Measurements from ENCODE around the gene PTPRN2.
A peak's percentile ranks its signal among the peaks of the same experiment; 100 is the strongest.

Gene PTPRN2

DNA sequence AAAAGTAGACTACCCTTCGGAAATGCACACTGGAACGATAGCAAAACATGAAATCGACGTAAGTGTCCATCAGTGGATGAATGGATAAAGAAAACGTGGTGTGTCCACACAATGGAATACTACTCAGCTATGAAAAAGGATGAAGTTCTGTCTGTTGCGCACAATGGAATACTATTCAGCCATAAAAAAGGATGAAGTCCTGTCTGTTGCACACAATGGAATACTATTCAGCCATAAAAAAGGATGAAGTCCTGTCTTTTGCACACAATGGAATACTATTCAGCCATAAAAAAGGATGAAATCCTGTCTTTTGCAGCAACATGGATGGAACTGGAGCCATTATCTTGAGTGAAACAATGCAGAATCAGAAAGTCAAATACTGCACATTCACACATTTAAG is 591.8 kb downstream of the PTPRN2 start:
- peaks cover 51% of the 10 kb centered on the region for H3K4me1 Mint-ChIP-seq
- H3K9me3 Mint-ChIP-seq: no peaks in the 10 kb centered on the region
- H3K36me3 Mint-ChIP-seq (ENCODE audit: low read depth): no peaks in the 10 kb centered on the region
- DNase-seq: no peak
- TF ChIP-seq, protein P1, sequence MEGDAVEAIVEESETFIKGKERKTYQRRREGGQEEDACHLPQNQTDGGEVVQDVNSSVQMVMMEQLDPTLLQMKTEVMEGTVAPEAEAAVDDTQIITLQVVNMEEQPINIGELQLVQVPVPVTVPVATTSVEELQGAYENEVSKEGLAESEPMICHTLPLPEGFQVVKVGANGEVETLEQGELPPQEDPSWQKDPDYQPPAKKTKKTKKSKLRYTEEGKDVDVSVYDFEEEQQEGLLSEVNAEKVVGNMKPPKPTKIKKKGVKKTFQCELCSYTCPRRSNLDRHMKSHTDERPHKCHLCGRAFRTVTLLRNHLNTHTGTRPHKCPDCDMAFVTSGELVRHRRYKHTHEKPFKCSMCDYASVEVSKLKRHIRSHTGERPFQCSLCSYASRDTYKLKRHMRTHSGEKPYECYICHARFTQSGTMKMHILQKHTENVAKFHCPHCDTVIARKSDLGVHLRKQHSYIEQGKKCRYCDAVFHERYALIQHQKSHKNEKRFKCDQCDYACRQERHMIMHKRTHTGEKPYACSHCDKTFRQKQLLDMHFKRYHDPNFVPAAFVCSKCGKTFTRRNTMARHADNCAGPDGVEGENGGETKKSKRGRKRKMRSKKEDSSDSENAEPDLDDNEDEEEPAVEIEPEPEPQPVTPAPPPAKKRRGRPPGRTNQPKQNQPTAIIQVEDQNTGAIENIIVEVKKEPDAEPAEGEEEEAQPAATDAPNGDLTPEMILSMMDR (IDR thresholded peaks at IDR 0.05): no peak
- H3K27me3 Mint-ChIP-seq (ENCODE audit: low read depth, poor library complexity): peaks cover 10% of the 10 kb centered on the region
- H3K27ac Mint-ChIP-seq: no peak overlapping the region
- H3K4me3 Mint-ChIP-seq: no peak overlapping the region

DNA sequence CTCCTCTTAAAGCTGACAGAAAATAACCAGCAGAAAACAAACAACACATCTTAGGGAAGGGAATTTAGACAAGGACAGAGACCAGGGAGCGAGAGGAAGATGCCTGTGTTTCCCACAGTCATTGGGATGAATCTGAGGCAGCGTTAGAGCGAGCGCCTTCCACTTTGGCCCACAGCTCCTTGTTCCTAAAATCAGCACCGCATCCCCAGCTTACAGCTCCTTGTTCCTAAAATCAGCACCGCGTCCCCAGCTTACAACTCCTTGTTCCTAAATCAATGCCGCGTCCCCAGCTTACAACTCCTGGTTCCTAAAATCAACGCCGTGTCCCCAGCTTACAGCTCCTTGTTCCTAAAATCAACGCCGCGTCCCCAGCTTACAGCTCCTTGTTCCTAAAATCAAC is 593.3 kb downstream of the PTPRN2 start:
- no peaks in the 10 kb centered on the region for H3K9me3 Mint-ChIP-seq
- H3K4me1 Mint-ChIP-seq: peaks cover 57% of the 10 kb centered on the region
- H3K4me3 Mint-ChIP-seq: peak overlapping the region; percentile 14
- no peak for DNase-seq
- TF ChIP-seq, protein P1 (IDR thresholded peaks at IDR 0.05): no peak
- H3K27me3 Mint-ChIP-seq (ENCODE audit: low read depth, poor library complexity): peaks cover 10% of the 10 kb centered on the region
- peak overlapping the region; percentile 96 for H3K27ac Mint-ChIP-seq
- no peaks in the 10 kb centered on the region for H3K36me3 Mint-ChIP-seq (ENCODE audit: low read depth)

DNA sequence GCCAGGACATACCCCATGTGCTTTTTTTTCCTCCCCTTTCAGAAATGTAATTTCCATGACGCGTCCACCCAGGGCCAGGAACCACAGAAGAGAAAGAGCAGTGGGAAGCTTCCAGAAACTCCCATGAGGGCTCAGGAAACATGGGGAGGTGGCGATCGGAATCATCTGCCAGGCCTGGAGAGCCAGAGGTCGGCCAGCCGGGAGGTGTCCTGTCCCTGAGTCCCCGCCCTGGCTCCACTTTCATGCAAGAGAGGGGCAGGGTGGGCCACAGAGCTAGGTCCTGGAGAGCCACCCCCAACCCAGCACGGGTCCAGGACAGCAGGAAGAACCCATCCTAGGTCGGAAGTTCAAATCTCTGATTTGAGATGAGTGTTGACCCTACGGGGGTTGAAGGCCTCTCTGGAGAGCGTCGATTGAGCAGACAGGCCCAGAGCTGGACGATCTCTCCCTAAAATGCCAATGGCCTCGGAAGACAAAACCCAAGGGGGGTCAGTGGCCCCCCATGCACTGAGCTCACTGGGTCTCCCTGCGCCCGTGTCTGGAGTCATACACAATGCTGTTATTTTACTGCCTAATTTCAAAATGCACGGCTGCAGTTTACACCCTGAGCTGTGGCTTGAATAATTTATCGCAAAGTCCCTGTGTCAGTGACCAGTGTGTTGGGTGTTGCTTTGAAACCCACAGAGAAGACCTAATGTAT is 594.1 kb downstream of the PTPRN2 start:
- no peak overlapping the region for H3K27ac Mint-ChIP-seq
- H3K27me3 Mint-ChIP-seq (ENCODE audit: low read depth, poor library complexity): peaks cover 10% of the 10 kb centered on the region
- peaks cover 60% of the 10 kb centered on the region for H3K4me1 Mint-ChIP-seq
- TF ChIP-seq, protein P1 (IDR thresholded peaks at IDR 0.05): no peak
- DNase-seq: no peak
- no peak overlapping the region for H3K4me3 Mint-ChIP-seq
- H3K36me3 Mint-ChIP-seq (ENCODE audit: low read depth): no peaks in the 10 kb centered on the region
- H3K9me3 Mint-ChIP-seq: no peaks in the 10 kb centered on the region

DNA sequence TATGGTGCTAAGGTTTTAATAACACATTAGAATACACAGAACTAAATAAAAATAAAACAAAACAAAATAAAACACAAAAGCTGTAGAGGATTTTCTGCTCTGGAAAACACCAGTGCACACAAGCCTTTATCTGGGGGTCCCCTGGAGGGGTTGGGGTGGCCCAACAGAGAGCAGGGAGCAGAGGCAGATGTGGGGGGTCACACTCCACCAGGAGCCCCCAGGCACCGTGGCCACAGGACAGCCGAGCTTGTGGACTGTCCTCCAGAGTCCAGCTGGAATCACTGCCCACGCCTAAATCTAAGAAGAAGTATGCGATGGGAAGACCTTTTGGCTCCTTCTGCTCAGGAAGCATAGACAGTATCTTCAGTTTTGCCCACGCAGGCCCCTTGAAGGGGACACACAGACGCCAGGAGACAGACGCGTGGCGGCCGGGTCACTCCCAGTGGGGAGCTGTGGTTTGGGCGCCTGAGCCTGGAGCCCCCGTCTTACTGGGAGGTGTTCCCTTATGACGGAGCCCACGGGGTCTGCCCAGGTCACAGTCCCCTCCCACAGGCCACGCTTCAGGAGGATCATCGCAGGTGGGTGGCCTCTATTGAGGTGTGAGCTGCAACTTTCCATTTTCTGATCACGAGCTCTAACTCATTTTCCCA is 595.0 kb downstream of the PTPRN2 start:
- Mint-ChIP-seq H3K4me3 (no peak overlapping the region), H3K36me3 (ENCODE audit: low read depth) (no peaks in the 10 kb centered on the region), H3K4me1 (peaks cover 68% of the 10 kb centered on the region), H3K27ac (no peak overlapping the region), H3K9me3 (no peaks in the 10 kb centered on the region), H3K27me3 (ENCODE audit: low read depth, poor library complexity) (peaks cover 10% of the 10 kb centered on the region)
- DNase-seq: no peak
- TF ChIP-seq, protein P1 (IDR thresholded peaks at IDR 0.05): no peak

DNA sequence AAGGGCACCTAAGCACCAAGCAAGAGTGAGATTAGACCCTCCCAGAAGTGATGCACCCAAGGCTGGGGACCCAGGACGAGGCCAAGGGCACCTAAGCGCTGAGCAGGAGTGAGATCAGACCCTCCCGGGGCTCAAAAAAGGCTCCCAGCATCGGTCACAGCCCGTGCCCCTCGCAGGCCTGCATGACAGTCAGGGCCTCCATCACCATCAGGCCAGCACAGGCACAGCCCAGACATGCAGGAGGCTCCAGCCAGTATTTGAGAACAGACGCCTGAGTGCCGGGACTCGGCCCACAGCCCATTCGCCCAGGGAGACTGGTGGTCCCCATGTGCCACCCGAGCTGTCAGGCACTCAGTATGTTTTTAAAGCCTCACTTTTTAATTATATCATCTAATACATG is 595.9 kb downstream of the PTPRN2 start:
- Mint-ChIP-seq H3K4me1 (peaks cover 77% of the 10 kb centered on the region), H3K27me3 (ENCODE audit: low read depth, poor library complexity) (peaks cover 16% of the 10 kb centered on the region), H3K27ac (no peak overlapping the region), H3K36me3 (ENCODE audit: low read depth) (no peaks in the 10 kb centered on the region), H3K9me3 (no peaks in the 10 kb centered on the region), H3K4me3 (no peak overlapping the region)
- TF ChIP-seq, protein P1 (IDR thresholded peaks at IDR 0.05): no peak
- no peak for DNase-seq

DNA sequence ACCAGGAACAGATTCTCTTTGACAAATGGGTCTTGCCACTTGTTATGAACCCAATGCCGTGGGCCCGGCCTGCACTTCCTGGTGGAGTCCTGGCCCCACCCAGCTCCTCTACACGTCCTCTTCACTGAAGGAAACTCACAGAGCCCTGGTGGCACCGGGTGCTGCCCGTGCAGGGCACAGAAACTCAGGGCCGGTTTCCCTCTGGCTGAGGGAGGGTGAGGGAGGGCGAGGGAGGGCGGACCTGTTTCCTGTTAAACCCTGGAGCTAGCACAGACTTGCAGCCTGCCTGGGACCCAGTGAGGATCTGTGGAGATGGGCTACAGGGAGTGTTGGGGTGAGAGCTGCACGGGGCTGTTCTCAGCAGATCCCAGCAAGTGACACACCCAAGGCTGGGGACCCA is 596.3 kb downstream of the PTPRN2 start:
- Mint-ChIP-seq H3K9me3 (no peaks in the 10 kb centered on the region), H3K4me1 (peaks cover 77% of the 10 kb centered on the region), H3K4me3 (no peak overlapping the region), H3K27me3 (ENCODE audit: low read depth, poor library complexity) (peaks cover 16% of the 10 kb centered on the region), H3K27ac (no peak overlapping the region), H3K36me3 (ENCODE audit: low read depth) (no peaks in the 10 kb centered on the region)
- TF ChIP-seq, protein P1 (IDR thresholded peaks at IDR 0.05): no peak
- no peak for DNase-seq

Measured in nephron progenitor cell (in vitro differentiated cells).